Measurements from ENCODE around the gene GAK. TPM values are rescaled to one million over a fixed set of nuclear protein-coding genes. Genes with fewer than 3 reads are reported as not detected.
"Not testable (repeated sequence)": the region's sequence is repeated elsewhere in the genome, so short reads cannot be mapped to it uniquely, and the experiment has no call there.

Gene GAK
- 45.1 TPM for polyA plus RNA-seq (2013, experiment 1 of 2; ENCODE audit: insufficient read length)
- 45.6 TPM for polyA plus RNA-seq (2013, experiment 2 of 2; ENCODE audit: insufficient read length)

DNA sequence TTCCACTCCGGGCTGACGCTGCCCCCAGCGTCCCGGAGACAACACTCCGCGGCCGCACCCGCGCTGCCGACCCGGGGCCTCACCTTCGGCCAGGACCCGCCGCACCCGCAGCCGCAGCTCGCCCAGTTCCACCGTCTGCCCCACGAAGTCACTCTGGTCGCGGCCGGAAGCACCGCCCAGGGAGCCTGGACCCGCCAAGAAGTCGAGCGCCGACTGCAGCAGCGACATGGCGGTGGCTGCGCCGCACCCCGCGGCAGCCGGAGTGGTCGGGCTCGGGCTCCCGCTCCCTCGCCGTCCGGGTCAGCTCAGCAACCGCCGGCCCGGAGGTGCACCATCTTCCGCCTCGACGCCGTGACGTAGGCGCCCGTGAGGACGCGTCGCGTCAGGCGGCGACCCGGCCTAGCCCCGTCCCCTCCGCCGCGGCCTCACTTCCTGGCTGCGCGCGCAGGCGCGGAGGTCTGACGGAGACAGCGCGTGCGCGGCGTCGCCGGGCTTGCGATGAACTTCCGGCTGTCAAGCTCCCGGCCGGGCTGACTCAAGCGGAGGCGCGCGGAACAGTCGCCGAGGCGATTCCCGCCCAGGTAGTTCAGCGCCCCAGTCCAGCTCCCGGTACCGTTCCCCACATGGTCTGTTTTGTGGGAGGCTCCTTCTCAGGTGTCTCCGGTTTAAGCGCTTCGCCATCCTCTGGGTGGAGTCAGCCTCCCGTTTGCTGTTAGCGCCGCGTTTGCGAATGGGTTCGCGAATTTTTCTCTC, at the start of gene GAK, which contains the start of gene TMEM175:
GAK (minus strand) TSS at position 357 of the 753 bp plus-strand sequence; CDS start at position 228, 129 bp downstream.
TMEM175 (plus strand) TSS at position 501 of the 753 bp plus-strand sequence. CDS start 15,280 bp downstream, outside the sequence.
- peak; percentile 94 for DNase-seq

DNA sequence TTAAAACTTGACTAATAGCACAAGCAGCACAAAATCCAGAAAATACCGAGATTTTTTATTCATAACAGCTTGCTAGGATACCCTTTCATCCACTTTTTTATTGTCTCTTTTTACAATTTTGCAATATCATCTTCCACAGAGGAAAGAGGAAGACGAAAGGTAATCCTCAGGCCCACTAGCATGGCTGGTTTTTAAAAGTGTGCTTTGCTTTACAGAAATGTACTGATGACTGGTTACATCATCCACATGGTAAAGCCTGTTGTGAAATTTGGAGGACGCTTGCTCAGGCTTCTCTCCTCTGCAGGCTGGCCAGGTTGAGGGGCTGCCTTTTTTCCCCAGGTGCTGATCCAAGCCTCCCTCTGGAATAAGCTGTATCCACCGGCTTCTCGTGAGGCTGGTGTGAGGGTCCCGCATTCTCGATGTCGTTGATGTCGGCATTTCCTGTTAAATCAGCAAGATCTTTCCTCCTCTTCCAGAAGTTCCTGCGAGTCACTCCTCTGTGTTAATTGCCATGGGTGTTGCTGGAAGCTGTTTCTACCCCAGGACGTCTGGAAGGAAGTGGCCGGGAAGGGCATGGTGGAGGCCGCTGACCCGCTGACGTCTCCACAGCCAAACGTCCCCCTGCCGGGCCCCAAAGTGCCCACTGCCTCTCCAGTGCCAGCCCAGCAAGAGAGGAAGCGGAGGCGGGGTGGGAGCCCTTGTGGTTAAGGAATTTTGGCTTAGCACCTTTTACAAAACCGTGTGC, 47.0 kb upstream of the GAK start:
- DNase-seq: peak; percentile 53

DNA sequence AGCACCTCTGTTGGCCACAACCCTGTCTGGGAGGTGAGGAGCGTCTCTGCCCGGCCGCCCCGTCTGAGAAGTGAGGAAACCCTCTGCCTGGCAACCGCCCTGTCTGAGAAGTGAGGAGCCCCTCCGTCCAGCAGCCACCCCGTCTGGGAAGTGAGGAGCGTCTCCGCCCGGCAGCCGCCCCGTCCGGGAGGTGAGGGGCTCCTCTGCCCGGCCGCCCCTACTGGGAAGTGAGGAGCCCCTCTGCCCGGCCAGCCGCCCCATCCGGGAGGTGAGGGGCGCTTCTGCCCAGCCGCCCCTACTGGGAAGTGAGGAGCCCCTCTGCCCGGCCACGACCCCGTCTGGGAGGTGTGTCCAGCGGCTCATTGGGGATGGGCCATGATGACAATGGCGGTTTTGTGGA, 43.9 kb upstream of the GAK start:
- DNase-seq: not testable (repeated sequence)

DNA sequence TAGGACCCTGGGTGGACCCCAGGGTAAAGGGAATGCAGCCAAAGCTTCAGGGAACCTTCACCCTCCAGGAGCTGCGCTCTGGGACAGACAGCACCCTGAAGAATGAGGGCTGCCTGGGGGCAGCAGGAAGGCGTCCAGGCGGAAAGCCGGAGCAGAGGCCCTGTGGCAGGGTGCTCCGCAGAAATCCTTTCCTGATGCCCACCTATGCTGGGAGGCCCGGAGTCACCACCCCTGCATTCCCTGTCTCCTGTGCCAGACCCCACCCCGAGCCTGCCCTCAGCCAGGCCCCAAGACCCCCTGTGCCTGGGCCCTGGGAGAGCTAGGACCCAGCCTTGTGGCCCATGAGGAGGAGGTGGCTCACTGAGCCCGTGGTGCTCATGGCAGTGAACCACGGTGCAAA, 42.6 kb upstream of the GAK start:
- no peak for DNase-seq

DNA sequence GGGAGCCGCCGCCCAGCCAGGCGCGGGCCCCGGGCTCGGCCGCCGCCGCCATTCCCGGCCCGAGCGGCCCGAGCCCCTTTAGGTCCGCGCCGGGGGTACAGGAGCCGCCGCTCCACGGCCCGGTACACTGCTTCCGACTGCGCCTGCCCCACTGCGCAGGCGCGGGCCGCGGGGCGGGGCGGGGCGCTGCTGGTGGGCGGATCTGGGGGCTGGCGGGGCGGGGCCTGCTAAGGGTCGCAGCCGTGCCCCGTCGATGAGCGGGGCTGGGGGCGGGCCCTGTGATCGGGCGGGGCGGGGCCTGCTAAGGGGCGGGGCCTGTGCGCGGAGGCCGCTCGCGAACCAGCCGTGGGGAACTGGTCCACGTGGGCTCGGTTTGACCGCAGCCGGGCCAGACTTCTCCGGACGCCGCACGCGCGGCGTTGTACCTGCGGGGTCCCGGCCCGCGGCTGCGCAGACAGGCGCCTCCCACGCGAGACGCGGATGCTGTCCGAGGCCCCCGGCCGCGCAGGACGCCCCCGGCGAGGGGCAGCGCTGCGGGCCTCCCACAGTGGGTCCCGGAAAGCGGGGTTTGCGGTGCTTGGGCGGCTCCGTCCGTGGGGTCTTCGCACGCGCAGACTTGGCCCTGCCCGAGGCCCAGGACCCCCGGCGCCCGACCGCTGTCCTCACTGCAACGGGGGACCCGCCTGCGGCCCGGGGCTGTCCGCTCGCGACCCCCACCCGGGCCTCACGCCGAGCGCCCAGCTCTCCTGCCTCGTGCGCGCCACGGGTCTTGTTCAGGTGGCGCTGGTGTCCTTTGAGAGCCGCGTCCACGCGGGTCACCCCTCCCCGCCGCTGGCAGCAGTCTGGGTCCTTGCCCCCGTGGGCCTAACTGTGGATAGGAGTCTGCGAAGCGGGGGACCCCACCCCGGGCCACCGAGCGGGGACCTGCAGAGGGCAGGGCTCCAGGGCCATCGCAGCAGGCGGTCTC, 41.6 kb upstream of the GAK start, which contains the start of gene DGKQ:
DGKQ (minus strand) TSS at position 139 of the 967 bp plus-strand sequence; CDS start at position 52, 87 bp downstream.
- peak; percentile 84 for DNase-seq

DNA sequence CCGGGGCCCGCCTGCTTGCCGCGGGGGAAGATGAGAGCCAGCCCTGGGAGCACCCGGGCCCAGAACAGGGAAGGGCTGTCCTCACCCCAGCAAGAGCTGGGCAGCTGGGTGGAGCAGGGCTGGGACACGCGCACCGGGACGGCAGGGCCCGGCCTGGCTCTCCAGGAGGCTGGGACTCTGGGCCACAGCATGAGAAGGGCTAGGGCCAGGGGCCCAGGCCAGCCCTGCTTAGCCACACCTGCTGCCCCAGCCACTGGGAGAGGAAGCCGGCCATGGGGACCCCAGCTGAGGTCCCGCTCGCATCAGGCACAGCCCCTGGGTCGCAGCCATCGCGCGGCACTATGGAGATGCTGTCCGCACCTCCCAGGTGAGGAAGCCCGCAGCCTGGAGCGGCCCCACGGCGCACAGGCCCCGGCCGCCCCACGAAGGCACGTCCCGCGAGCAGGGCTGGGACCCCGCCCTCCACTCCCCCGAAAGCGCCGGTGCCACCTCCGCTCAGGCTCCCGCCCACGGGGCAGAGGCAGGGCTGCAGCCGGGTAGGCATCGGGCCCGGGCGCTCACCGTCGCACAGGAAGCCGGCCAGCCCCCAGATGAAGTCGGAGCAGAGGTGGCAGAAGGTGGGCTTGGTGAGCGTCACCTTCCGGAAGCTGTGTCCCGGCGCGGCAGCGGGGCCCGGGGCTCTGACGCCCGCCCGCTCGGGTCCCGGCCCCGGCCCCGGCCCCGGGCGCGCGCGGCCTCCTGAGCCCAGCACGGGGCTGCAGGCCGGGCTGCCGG, 40.7 kb upstream of the GAK start:
- DNase-seq: no peak

DNA sequence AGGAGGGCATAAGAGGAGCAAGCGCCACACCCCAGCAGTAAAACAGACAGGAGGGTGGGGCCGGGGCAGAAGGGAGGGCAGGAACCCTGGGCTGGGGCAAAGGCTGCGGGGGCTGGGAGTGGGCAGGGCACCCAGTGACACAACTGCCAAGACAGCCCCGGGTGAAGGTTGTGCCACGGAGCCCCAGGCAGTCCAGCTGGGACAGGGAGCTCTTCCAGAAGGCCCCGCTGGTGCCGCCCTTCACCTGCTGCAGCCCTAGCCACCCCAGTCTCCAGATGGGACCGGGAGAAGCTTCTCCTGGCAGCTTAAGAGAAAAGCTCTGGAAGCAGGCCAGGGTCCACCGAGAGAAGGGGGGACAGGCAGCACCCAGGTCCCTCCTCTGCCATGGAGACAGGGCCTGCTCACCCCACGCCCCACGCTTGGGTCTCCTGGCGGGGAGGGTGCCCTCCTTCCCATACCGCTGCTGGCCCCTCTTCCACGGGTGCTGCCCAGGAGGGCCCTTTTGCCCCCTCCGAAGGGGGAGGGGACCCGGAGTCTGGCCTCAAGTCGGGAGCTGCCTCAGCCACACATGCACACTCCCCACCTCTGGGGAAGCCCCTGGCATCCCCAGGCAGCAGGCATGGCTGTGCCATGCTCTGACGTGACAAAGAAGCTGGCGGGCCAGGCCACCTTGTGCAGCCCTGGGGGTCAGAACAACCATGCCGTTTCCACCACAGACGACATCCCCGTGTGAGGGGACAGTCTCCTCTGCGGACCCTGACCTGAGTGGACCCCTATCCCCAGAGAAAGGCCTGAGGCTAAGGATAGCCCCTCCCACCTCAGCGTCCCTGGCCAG, 39.8 kb upstream of the GAK start:
- DNase-seq: no peak

DNA sequence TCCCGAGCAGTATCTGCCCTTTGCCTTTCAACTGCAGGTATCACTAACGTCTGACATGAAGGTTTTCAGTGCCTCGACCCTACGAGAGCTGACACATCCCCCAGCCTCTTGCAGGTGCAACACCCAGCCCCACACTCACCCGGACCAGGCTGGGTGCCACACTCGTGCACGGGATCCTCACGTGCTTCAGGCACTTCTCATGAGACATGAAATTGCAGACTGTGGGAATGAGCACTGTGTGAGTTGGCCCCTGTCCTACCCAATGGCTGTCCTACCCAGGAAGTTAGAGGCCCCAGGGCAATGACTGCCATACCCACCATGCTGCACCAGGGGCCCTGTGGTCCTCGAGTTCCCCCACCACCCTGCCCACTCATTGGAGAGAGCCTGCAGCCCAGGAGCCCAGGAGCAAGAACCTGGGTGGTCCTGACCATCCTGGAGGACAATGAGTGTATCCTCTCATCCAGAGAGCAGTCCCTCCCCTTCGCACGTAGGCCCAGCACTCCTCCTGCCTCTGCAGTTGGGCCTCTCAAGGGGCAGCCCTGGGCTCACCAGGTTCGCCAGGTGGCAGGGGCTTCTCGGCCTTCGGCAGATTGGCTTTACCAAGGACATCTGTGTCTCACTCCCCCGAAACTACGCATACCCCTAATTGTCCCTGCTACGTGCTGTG, 38.9 kb upstream of the GAK start:
- DNase-seq: no peak

DNA sequence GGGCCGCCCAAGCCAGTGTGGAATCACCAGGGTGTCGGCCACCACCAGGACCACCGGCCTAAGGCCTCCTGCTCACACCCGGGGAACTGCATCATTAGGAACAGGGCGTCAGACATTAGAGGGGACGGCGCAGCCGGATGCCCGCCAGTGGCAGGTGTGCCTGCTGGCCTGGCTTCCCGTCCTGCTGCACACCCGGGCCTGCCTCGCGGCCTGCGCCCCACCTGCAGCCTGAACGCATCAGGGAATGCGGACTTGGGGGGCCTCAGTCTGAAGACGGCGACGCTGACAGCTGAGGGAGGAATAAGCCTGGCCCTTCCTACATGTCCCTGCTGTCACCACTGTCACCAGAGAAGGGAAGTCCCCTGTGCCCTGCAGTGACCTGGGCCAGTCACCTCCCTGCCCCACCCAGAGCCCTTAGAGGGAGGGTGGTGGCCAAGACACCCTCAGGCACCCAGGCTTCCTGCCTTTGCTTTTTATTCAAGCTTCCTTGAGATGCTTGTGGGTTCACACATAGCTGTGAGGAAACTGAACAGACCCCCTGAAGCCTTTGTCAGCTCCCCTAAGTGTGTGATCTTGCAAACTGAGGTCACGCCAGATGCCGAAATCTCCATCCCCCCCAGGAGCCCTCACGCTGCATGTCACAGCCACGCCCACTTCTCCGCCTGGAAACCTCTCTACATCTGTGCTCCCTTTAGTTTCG, 38.1 kb upstream of the GAK start:
- no peak for DNase-seq

DNA sequence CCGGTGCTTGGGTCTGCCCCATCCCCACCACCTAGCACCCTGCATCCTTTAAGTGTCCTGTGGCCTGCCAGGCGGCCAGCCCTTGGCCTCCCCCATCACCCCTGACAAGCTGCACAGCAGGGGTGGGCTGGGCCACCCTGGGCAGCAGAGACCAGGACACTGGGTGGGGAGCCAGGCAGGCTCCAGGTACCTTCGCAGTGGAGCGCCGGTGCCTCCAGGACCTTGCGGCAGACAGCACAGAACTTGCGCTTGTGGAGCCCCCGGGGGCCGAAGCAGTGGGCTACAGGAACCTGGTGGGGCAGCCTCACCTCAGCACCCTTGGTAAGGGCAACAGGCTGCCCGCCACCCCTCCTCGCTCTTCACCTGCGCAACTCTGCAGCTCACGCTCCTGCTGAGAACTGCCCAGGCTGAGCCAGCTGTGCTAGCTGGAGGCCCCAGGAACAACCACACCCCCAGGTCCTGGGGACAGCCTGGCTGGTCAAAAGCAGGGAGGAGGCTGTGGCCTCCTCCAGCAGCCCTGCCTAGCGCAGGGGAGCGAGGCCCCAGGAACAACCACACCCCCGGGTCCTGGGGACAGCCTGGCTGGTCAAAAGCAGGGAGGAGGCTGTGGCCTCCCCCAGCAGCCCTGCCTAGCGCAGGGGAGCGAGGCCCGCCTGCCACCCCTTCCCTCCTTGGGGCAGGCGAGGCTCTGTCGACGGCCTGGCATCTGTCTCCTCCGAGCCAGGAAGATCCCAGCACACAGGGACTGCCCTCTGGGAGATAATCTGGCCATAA, 36.7 kb upstream of the GAK start:
- no peak for DNase-seq

DNA sequence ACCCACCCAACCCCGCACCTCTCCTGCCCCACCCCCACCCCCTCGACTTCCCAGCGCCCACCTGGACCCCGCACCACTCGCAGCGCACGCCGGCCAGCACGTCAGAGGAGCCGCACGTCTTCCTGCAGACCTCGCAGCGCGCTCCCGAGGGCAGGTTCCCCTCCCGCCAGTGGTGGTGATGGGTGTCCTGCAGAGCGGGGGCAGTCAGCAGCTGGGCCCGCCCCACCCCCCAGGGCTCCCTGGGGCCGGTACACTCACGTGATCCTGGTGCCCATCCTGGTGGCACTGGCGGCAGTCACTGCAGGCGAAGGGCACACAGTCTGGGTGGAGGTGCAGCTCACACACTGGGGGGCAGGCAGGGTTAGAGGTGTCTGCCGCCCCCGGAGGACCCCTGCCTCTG, 36.1 kb upstream of the GAK start:
- no peak for DNase-seq

DNA sequence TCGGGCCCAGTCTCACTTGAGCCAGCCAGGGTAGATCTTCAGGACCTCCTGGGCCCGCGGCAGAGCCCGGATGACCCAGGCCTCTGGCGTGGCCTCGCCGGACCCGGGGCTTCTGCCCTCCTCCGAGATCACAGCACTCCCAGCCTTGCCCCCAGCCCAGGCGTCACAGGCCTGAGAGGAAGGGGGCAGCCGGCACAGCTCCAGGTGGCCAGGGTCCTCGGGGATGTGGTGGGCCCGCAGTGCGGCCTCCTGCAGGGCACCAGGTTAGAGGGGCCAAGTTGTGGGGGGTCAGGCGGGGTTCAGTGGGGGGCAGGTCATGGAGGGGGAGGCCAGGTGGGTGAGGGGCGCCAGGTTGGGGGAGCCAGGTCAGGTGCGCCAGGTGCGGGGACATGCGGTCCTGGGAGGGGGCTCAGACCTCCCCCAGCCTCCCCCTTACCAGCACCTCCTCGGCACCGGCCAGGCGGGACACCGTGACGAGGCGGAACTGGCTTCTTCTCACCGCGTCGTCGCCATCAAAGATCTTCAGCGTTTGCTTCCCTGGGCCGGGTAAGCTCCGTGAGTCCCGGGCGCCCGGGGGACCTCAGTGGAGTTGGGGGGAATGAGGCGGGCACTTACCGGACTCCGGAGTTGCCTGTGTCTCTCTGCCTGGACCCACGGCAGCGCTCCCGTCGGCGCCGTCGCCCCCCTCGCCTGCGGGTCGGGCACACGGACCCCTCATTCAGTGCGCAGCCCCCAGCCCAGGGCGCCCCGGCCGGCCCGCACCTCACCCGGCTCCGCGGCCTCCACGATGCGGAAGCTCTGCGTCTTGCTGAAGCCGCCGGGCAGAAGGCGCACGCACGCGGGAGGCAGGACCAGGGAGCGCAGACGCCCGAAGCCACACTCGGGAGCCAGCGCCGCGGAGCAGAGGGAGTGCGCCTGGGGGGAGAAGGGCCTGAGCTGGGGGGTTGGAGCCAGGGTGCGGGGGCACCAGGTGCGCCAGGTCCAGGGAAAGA, 35.3 kb upstream of the GAK start:
- no peak for DNase-seq

DNA sequence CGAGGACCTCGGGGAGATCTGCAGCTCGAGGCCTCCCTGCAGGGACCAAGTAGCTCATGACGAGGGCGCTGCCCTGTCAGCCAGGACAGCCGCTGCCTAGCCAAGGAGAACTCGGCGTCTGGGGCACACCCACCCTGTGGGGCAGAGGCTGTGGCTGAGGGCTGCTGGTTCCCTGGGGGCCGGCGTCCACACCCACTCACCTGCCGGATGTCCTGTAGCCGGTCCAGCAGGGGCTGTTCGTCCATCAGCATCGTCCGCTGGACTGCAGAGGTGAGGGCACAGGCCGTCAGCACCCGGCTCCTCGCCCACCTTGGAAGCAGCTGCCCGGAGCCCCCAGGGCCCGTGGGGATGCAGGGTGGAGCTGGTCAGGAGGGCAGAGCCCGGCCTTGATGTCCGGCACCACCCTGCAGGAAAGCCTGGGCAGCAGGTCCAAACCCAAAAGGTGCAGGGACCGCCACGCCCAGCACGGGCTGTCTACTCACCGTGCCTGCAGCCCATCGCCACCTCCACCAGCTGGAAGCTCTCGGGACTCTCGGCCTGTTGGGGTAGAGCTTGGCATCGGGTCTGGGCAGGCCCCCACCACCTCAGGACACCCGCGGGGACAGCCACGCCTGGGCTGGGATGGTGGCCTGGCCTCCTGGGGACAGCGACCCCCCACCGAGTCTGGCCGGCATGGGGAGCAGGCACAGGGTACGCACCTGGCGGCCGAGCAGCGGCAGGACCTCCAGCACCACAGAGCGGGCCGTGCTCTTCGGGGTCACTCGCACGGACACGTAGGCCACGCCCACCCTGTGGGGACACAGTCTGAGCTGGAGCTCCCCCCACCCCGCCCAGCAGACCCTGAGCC, 34.4 kb upstream of the GAK start:
- DNase-seq: no peak

DNA sequence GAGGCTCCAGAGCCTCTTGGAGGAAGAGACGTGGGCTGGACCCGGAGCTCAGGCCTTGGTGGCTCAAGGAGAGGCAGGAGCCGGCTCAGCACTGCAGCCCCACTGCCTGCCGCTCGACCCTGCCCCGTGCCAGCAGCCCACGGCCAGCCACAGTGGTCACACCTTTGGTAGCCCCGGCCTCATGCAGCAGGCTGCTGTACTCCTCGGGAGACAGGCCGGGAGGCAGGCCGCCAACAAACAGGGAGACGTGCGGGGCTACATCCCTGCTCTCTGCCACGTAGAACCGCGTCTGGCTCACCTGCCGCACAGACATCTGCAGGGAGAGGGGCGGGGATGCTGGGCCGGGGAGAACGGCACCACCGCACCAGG, 33.6 kb upstream of the GAK start:
- no peak for DNase-seq

DNA sequence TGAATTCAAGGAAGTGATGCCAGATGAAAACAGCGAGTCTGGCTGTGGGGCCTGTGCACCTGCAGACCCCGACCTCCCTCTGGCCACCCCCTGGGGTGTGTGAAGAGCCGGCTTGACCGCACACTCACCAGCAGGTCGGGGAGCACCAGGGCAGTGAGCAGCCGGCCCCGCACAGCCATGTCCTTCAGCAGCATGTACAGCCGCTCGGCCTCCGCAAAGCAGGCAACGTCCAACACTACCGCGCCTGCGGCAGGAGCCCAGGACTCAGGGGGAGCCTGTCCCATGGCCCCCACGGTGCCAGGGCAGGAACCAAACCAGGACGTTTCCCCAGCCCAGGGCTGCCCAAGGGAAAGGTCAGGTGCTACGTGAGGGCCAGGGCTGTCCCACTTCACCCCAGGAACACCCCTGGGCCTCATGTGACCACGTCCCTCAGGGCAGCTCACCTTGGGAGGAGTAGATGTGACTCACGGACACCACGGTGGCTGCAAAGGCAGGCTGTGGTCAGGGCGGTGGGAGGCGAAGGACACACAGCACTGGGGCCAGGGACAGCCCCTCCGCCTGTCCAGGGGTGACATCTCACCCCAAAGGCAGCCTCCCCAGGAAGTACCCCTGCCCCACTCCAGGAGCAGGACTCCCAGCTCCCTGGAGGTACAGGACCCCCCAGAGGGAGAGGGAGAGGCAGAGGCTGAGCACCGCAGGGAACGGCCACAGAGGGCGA, 33.1 kb upstream of the GAK start:
- DNase-seq: no peak

Data from fibroblast of skin of abdomen (primary cell).